HFF-Myc (cell line): ENCODE data around the gene BRSK1.

Source experiments
- DNase-seq: peaks from one replicate; pipeline ENCODE4 v3.0.0-alpha.2; 2011; ENCODE audit warnings: low read depth; ENCODE audit errors: extremely low read depth
- H3K4me3 ChIP-seq: replicated peaks from 2 replicates; pipeline ENCODE4 v1.5.1; 2011; ENCODE audit warnings: low read depth, mild to moderate bottlenecking, control low read depth, low read length
- CTCF ChIP-seq: IDR thresholded peaks from 2 replicates; pipeline ENCODE4 v1.5.1; 2012; ENCODE audit warnings: mild to moderate bottlenecking, low read depth, low read length, control low read depth; ENCODE audit errors: missing control alignments

BRSK1 gene

GRCh38 chr19:55283548-55284377 lies at the start of gene BRSK1:
BRSK1 (plus strand) TSS chr19:55283997; CDS start chr19:55284443, 446 bp downstream.
- H3K4me3 ChIP-seq, result peak within 1 kb of the TSS; percentile 34
- DNase-seq, result no peak
- no peak for TF ChIP-seq CTCF

DNA sequence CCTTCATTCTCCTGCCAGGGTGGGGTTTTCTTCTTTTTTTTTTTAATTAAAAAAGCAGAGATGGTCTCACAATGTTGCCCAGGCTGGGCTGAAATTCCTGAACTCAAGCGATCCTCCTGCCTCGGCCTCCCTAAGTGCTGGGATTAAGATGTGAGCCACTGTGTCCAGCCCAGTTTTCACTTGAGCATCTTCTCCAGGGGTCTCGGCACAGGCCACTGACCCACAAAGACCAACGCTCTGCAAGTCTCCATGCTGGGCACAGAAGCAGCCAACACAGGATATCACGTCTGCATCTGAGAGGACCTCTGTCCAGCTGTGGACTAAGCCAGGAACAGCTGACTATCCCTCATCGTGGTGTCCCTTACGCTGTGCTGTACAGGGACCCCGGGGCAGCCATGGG lies 45.8 kb upstream of the BRSK1 start:
- no peak for DNase-seq
- TF ChIP-seq CTCF, result no peak
- H3K4me3 ChIP-seq, result no peak overlapping the region

DNA sequence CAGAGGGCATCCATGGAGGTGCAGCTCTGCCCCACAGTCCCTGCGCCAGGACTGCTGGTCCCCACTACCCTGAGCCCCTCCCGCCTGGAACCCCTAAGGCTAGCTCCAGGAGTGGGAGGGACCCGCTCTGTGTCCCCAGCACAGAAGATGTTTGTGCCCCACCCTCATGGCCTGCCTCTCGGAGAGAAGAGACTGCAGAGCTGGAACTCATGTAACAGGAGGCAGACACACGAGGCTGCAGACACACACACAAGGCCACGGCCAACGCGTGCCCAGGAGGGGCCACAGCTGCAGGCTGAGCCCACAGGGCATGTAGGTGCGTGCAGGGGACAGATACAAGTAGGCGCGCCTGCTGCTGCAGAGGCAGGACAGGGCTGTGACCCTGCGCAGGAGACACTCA lies 44.8 kb upstream of the BRSK1 start:
- no peak for DNase-seq
- no peak for TF ChIP-seq CTCF
- no peak overlapping the region for H3K4me3 ChIP-seq

- TF ChIP-seq CTCF, result no peak
- no peak for DNase-seq
- no peak overlapping the region for H3K4me3 ChIP-seq
These were observed 43.1 kb upstream of the BRSK1 start for GRCh38 chr19:55240713-55241020.

- no peak overlapping the region for H3K4me3 ChIP-seq
- DNase-seq, result no peak
- TF ChIP-seq CTCF, result no peak
These were observed 42.5 kb upstream of the BRSK1 start for GRCh38 chr19:55241143-55241934.

GRCh38 chr19:55241935-55242464 lies 41.8 kb upstream of the BRSK1 start:
- H3K4me3 ChIP-seq, result no peak overlapping the region
- no peak for TF ChIP-seq CTCF
- DNase-seq, result no peak
